ENCODE results near the gene CDC42EP3. TPM values are rescaled to one million over a fixed set of nuclear protein-coding genes. Genes with fewer than 3 reads are reported as not detected.

CDC42EP3 gene
- total RNA-seq, 1 experiment from 2014 or later: 31.5 TPM

- TF ChIP-seq ATF6 (CRISPR knock-in tag; IDR thresholded peaks at IDR 0.05) (no peak), TCF7 (CRISPR knock-in tag; IDR thresholded peaks at IDR 0.05; ENCODE audit: low read depth) (no peak), ZNF532 (CRISPR knock-in tag; IDR thresholded peaks at IDR 0.05; ENCODE audit: borderline replicate concordance) (no peak), FOXP4 (CRISPR knock-in tag; IDR thresholded peaks at IDR 0.05) (no peak)
Measured at GRCh38 chr2:37683921-37684780, 12.7 kb upstream of the CDC42EP3 start (continued).

GRCh38 chr2:37683241-37683640 lies 11.8 kb upstream of the CDC42EP3 start:
- no peak overlapping the region for H3K27ac Mint-ChIP-seq
- no peaks in the 10 kb centered on the region for H3K36me3 Mint-ChIP-seq
- ATAC-seq: no peak

More at GRCh38 chr2:37683241-37683640, 11.8 kb upstream of the CDC42EP3 start:
- Mint-ChIP-seq H3K4me3 (no peak overlapping the region), H3K27me3 (ENCODE audit: low read depth) (no peaks in the 10 kb centered on the region), H3K9me3 (no peaks in the 10 kb centered on the region), H3K4me1 (no peaks in the 10 kb centered on the region)
- CTCF ChIA-PET: interaction anchor here (1.1 kb wide), 1 partner anchor 194 kb away, joined by 4 read pairs; no protein-coding TSS in a partner anchor
- no peak for DNase-seq (ENCODE audit: low spot score)
- POLR2A ChIA-PET: no interaction called here
- TF ChIP-seq ZNF512 (CRISPR knock-in tag; IDR thresholded peaks at IDR 0.05; ENCODE audit: borderline replicate concordance) (no peak), RELA (CRISPR knock-in tag; IDR thresholded peaks at IDR 0.05; ENCODE audit: borderline replicate concordance) (no peak), USF1 (CRISPR knock-in tag; IDR thresholded peaks at IDR 0.05) (no peak), ETV6 (CRISPR knock-in tag; IDR thresholded peaks at IDR 0.05) (no peak), NFYB (CRISPR knock-in tag; conservative IDR thresholded peaks at IDR 0.05; ENCODE audit: low read depth) (no peak), JAZF1 (CRISPR knock-in tag; IDR thresholded peaks at IDR 0.05) (no peak), RORB (CRISPR knock-in tag; IDR thresholded peaks at IDR 0.05) (no peak), GABPB1 (CRISPR knock-in tag; IDR thresholded peaks at IDR 0.05) (no peak), TEAD1 (CRISPR knock-in tag; IDR thresholded peaks at IDR 0.05) (no peak), GRHL2 (CRISPR knock-in tag; IDR thresholded peaks at IDR 0.05; ENCODE audit: insufficient replicate concordance, severe bottlenecking) (no peak), MLX (CRISPR knock-in tag; IDR thresholded peaks at IDR 0.05) (no peak)
